Adipocyte (in vitro differentiated cells): Measurements from ENCODE around the gene HPS4.

Source experiments
- DNase-seq: peaks from one replicate; pipeline ENCODE4 v3.0.0-alpha.2; 2015; ENCODE audit warnings: low read depth
- H3K27me3 ChIP-seq: replicated peaks from 2 replicates; pipeline ENCODE4 v1.7.0; 2013; ENCODE audit warnings: mild to moderate bottlenecking, low read length, moderate library complexity; ENCODE audit not compliant: control insufficient read depth, insufficient read depth
- H3K36me3 ChIP-seq: 2 replicates; pipeline ENCODE4 v1.7.0; 2013; ENCODE audit warnings: low read length, mild to moderate bottlenecking, moderate library complexity; ENCODE audit not compliant: control insufficient read depth, insufficient read depth, severe bottlenecking
- H3K4me1 ChIP-seq: 2 replicates; pipeline ENCODE4 v1.7.0; 2013; ENCODE audit warnings: mild to moderate bottlenecking, low read length, moderate library complexity; ENCODE audit not compliant: control insufficient read depth, insufficient read depth
- H3K4me3 ChIP-seq: 2 replicates; pipeline ENCODE4 v1.7.0; 2013; ENCODE audit warnings: mild to moderate bottlenecking, low read length, moderate library complexity
- H3K9ac ChIP-seq: 2 replicates; pipeline ENCODE4 v1.7.0; 2013; ENCODE audit warnings: mild to moderate bottlenecking, low read length, moderate library complexity
- H3K9me3 ChIP-seq: 2 replicates; pipeline ENCODE4 v1.7.0; 2013; ENCODE audit warnings: mild to moderate bottlenecking, low read length, moderate library complexity; ENCODE audit not compliant: control insufficient read depth

The HPS4 gene

DNA sequence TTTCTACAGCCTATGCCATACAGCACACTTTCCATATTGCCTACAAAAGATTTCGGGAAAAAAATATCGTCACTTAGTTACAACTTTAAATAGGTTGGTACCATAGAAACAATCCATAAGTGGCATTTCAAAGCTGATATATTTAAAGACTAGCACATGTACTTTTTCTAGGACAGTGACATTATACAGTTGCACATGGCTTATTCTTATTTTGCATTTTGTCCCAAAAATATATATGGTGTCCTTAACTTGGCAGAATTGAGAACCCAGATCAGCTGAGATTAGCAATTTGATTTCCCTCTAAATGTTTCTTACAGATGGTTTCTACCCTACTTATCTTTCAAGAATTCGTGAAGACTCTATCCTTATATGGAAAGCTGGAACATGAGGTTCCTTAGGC, 32.3 kb upstream of the HPS4 start:
- DNase-seq: no peak
- Histone ChIP-seq H3K36me3 (no peaks in the 10 kb centered on the region), H3K4me3 (no peak overlapping the region), H3K9me3 (no peaks in the 10 kb centered on the region), H3K9ac (no peak overlapping the region), H3K27me3 (no peaks in the 10 kb centered on the region), H3K4me1 (peaks cover 20% of the 10 kb centered on the region)

DNA sequence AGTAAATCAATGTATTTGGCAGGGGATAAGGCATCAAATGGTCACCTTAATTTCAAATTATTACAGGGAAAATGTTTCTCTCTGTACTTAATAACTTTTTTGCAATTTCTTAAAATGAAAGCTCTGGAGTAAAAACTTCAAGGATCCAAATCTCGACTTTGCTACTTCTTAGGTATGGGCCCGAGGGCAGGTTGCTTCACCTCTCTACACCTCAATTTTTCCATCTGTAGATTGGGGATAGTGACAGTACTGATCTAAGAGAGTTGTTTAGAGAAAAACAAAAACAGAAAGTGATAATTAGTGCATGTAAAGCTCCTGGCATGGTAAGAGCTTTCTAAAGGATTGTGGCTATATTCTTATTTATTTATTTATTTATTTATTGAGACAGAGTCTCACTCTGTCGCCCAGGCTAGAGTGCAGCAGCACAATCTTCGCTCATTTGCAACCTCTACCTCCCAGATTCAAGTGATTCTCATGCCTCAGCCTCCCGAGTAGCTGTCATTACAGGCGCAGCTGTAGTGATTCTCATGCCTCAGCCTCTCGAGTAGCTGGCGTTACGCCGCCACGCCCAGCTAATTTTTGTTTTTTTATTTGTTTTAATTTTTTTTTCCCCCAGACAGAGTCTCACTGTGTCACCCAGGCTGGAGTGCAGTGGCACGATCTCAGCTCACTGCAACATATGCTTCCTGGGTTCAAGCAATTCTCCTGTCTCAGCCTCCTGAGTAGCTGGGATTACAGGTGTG, 31.0 kb upstream of the HPS4 start:
- no peaks in the 10 kb centered on the region for H3K9me3 ChIP-seq
- H3K4me3 ChIP-seq: no peak overlapping the region
- no peaks in the 10 kb centered on the region for H3K27me3 ChIP-seq
- peaks cover 7% of the 10 kb centered on the region for H3K36me3 ChIP-seq
- DNase-seq: no peak
- no peak overlapping the region for H3K9ac ChIP-seq
- H3K4me1 ChIP-seq: peaks cover 23% of the 10 kb centered on the region

DNA sequence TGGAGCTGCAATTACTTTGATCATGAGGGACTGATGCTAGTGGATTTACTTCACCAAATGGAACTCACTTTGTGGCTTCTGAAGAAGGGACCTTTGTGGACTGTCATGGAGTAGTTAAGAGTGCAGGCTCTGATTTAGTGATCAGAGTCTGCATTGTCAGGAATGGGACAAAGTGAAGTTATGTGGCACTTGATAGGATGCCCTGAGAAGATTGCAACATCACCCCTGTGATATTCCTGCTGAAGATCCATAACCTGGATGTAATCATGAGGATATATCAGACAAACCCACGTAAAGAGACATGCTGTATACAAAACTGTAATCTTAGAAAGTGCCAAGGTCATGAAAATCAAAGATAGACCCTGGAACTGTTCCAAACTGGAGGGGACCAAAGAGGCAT, 30.3 kb upstream of the HPS4 start:
- DNase-seq: no peak
- Histone ChIP-seq H3K36me3 (peaks cover 14% of the 10 kb centered on the region), H3K9me3 (no peaks in the 10 kb centered on the region), H3K9ac (no peak overlapping the region), H3K4me3 (no peak overlapping the region), H3K27me3 (no peaks in the 10 kb centered on the region), H3K4me1 (peaks cover 23% of the 10 kb centered on the region)

DNA sequence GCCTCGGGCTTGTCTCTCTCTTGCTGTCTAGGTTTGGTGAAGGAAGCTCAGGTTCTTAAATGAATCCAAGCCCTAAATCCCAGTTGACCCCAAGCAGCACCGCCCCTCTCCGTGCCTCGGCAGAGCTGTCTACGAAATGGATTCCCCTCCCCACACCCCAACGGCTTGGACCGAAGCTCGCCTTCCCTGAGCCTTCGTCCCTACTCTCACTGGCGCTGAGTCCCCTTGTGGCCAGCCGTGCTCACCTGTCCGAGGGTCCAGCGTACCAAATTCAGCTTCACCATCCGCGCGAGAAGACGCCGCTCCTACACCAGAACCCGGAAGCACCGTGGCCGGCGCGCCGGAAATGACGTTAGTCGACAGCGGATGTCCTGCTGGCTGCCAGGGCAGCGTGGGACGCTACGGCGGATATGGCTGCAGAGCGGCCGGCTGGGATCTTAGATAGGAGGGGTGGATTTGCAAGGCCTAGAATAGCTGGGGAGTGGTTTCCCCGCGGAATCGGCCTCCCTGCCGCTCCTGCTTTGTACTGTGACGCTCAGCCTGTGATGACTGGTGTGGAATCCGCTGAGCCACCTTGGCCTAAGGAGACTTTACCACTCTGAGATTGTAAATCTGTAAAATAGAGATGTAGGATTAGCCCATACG, 28.7 kb upstream of the HPS4 start, which contains the start of gene TFIP11:
Gene TFIP11 (minus strand): TSS at position 325 of the 645 bp plus-strand sequence. CDS start 2,201 bp downstream, outside the sequence.
- Histone ChIP-seq H3K4me1 (peaks cover 23% of the 10 kb centered on the region), H3K27me3 (no peaks in the 10 kb centered on the region), H3K9me3 (no peaks in the 10 kb centered on the region), H3K9ac (peak within 1 kb of the TSS; percentile 97), H3K36me3 (peaks cover 29% of the 10 kb centered on the region), H3K4me3 (peak within 1 kb of the TSS; percentile 98)
- DNase-seq: peak; percentile 97

DNA sequence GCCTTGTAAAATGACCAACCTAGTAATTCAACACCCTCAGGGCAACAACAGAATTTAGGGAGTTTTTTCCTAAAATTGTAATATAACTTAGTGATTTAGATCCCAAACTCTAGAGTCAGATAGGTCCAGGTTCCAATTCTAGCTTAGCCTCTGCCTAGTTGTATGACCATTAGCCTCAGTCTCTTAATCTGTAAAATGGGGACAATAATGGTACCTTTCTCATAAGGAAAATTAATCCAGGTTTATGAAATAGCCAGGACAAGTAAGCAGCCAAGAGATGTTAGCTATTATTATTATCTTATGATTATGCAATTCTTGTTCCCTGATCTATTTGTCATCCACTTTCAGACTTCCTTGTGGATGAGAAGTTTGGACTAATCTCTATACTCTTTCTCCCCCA, 24.6 kb upstream of the HPS4 start:
- no peak overlapping the region for H3K4me3 ChIP-seq
- peaks cover 17% of the 10 kb centered on the region for H3K4me1 ChIP-seq
- H3K9ac ChIP-seq: no peak overlapping the region
- peaks cover 68% of the 10 kb centered on the region for H3K36me3 ChIP-seq
- no peaks in the 10 kb centered on the region for H3K27me3 ChIP-seq
- H3K9me3 ChIP-seq: no peaks in the 10 kb centered on the region
- no peak for DNase-seq

DNA sequence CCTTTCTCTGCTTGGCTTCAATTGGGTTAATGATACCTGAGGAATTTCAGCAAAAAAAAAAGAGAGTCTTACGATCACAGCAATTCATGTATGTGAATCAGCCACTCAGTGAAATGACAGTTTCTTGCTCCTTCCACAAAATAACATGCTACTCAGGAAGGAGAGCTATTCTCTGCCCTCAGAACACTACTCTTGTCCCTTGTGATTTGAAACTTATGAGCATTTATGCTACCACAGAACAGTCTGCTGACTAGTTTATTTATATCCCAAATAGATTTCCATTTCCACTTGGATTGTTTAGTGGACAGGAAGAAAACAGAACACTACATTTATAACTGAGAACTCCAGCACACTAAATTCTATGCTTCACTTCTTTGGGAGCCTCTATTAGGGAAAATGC, 20.2 kb upstream of the HPS4 start:
- no peak for DNase-seq
- Histone ChIP-seq H3K4me3 (no peak overlapping the region), H3K4me1 (no peaks in the 10 kb centered on the region), H3K9ac (no peak overlapping the region), H3K9me3 (no peaks in the 10 kb centered on the region), H3K36me3 (peaks cover 95% of the 10 kb centered on the region), H3K27me3 (no peaks in the 10 kb centered on the region)

DNA sequence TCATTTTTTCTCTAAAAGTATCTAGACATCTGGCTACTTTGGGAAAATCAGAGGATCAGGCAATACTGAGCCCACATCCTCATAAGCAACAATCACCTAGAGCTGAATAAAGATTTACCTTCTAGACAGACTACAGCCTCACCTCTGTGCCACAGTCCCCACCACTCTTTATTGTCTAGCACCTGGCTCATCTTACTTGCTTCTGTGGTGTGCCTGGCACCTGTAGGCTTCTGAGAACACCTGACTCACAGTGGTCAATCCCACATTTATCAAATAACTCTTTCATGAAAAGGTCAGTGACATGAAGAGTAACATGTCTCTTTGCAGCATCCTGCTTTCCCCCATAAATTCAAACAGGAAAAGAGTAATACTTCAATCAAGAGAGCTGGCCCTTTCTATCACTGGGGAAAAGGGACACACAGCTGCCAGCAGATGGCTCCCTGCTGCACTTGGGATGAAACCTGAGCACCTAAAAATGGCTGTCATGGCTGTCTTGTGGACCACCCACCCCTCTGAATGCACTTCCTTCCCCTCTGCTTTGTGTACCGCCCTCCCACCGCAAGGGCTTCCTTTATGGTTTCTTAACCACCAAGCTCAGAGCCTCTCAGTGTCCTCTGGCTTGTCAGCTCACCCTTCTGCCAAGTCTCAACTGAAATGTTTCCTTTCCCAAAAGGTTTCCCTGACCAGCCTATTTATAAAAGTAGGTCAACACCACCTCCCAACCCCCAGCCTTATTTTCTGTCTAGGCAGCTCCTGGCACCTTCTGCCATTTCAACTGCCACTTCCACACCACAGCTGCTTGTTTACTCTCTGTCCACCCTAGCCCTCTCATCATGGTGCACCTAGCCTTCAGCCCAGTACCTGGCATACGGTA, 19.3 kb upstream of the HPS4 start:
- no peaks in the 10 kb centered on the region for H3K9me3 ChIP-seq
- DNase-seq: peak; percentile 53
- peaks cover 92% of the 10 kb centered on the region for H3K36me3 ChIP-seq
- H3K4me1 ChIP-seq: no peaks in the 10 kb centered on the region
- no peak overlapping the region for H3K9ac ChIP-seq
- no peaks in the 10 kb centered on the region for H3K27me3 ChIP-seq
- no peak overlapping the region for H3K4me3 ChIP-seq

DNA sequence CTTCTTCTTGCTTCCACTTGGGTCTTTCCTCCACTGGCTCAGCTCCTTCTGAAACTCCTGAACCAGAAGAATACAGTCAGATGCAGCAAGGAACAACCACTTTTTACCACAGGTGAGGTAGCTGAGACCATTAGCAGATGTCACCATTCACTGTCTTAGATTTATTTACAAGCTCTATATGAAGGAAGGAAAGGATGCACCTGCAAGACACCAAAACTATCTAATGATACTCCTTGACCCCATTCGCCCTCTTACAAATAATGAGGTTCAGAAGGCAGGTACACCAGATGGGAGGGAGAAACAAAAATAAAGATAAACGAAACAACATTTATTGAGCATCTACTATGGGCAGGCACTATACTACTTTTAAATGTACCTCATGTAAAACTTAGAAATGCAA, 18.4 kb upstream of the HPS4 start:
- peaks cover 87% of the 10 kb centered on the region for H3K36me3 ChIP-seq
- no peak for DNase-seq

DNA sequence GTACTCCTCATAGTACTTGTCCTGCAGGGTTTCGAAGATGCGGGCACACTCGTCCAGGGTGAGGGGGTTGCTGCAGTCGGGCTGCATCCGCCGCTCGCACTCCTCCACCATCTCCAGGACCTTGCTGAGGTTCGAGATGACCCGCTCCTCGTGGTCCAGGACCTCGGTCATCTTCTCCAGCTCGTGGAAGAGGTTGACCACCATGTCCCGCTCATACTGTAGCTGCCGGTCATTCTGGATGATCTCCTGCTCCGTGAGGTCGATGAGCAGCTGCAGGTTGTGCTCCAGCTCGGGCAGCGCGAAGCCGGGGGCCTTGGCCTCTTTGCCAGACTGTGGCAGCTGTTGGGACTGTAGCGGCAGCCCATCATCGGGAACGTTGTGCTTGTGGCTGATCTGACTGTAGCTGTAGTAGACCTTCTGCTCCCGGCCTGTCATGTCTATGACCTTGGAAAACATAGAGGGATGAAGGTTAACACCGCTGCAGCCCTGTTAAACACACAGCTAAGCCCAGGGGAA, 15.7 kb upstream of the HPS4 start:
- Histone ChIP-seq H3K9ac (no peak overlapping the region), H3K9me3 (no peaks in the 10 kb centered on the region), H3K4me1 (no peaks in the 10 kb centered on the region), H3K36me3 (peaks cover 83% of the 10 kb centered on the region), H3K27me3 (no peaks in the 10 kb centered on the region), H3K4me3 (no peak overlapping the region)
- DNase-seq: no peak

More for the DNA sequence above, 18.4 kb upstream of the HPS4 start:
- Histone ChIP-seq H3K4me3 (no peak overlapping the region), H3K9ac (no peak overlapping the region), H3K4me1 (no peaks in the 10 kb centered on the region), H3K9me3 (no peaks in the 10 kb centered on the region), H3K27me3 (no peaks in the 10 kb centered on the region)

DNA sequence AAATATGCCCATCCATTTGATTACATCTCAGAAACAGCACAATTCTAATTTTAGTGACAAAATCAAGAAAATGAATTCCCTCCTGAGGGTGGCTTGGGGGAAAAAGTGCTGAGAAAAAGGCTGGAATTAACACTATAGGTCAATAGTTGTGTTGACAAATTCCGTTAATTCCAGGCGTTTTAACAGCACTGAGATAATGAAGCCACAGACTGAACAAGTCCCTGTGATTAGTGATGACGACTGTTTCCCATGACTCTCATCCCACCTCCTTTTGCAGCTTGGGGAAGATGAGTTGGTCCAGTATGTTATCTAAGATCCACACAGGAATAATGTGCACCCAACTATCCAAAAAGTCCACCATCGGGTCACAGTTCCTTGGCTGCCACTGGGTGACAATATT, 12.9 kb upstream of the HPS4 start:
- Histone ChIP-seq H3K4me3 (no peak overlapping the region), H3K36me3 (peaks cover 83% of the 10 kb centered on the region), H3K9me3 (no peaks in the 10 kb centered on the region), H3K4me1 (no peaks in the 10 kb centered on the region), H3K27me3 (no peaks in the 10 kb centered on the region), H3K9ac (no peak overlapping the region)
- no peak for DNase-seq

DNA sequence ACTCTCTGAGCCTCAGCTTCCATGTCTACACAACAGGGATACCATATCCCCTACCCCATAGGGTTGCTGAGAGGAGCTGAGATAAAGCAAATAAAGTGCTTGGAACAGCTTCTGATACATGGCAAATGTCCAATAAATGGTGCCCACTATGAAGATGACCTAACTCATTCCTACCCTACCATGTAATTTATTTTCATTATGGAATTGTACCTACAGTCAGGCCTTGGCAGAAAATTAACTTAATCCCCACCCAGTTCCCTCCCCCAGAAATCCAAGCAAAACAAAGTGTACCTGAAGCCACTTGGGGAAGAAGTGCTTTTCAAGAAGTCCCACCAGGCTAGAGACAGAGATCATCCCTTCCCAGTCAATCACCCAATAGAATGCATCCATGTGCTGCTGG, 10.9 kb upstream of the HPS4 start:
- H3K36me3 ChIP-seq: peaks cover 82% of the 10 kb centered on the region
- no peaks in the 10 kb centered on the region for H3K27me3 ChIP-seq
- H3K4me1 ChIP-seq: no peaks in the 10 kb centered on the region
- no peaks in the 10 kb centered on the region for H3K9me3 ChIP-seq
- DNase-seq: no peak
- H3K4me3 ChIP-seq: no peak overlapping the region
- H3K9ac ChIP-seq: no peak overlapping the region
